GM19035 (cell line): ENCODE data around the gene LRRK2.
A peak's percentile ranks its signal among the peaks of the same experiment; 100 is the strongest.
"Not testable (repeated sequence)": the region's sequence is repeated elsewhere in the genome, so short reads cannot be mapped to it uniquely, and the experiment has no call there.

Experiments used
- ATAC-seq: cut with Tn5 transposase; IDR thresholded peaks from one replicate; pipeline ENCODE4 v1.9.1; 2021; ENCODE audit not compliant: unreplicated experiment

Gene LRRK2

DNA sequence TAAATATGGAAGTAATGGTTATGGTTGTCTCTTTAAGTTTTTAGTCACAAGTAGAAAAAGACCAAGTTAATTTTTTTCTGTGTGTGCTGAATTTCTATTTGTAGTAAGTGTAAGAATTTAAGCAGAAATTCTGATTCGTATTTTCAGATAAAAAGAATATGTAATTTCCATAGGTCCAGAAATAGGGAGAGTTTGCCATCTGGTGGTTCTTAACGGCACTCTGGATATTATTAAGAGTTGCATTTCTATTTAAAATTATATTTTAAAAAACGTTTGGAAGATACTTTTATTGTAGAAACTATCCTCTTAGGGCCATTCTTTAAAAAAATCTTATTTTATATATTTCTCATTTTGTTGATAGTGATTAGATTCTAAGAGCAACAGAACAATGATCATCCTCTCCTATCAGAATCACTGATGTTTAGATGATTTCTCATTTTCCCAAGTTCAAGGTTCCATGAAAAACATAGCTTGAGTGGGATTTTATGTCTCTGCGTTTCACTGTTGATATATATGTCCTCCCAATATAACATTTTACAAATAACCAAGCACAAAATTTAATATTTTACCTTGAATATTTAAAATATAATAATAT, 88.3 kb downstream of the LRRK2 start:
- ATAC-seq = no peak

- peak; percentile 76 for ATAC-seq
These were observed 89.1 kb downstream of the LRRK2 start for GRCh38 chr12:40313928-40314327.

- no peak for ATAC-seq
These were observed 90.1 kb downstream of the LRRK2 start for GRCh38 chr12:40314927-40315326.

GRCh38 chr12:40315375-40315774, 90.6 kb downstream of the LRRK2 start:
- no peak for ATAC-seq

DNA sequence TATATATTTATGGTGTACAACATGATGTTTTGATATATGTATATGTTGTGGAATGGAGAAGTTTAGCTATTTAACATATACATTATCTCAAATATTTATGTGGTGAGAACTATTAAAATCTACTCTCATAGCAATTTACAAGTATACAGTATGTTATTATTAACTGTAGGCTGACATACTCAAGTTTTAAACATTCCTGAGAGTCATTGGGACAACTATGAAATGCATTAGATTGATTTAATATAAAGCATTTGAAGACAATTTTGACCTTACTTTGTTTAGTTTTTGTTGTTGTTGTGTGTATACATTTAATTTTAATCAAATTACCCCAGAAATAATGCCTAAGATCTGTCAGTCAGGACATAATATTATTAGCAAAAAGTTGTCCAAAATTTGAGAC, 99.5 kb downstream of the LRRK2 start:
- ATAC-seq = no peak

- no peak for ATAC-seq
These were observed 100.7 kb downstream of the LRRK2 start for GRCh38 chr12:40325349-40325960.

GRCh38 chr12:40327535-40327934, 102.7 kb downstream of the LRRK2 start:
- ATAC-seq = no peak

DNA sequence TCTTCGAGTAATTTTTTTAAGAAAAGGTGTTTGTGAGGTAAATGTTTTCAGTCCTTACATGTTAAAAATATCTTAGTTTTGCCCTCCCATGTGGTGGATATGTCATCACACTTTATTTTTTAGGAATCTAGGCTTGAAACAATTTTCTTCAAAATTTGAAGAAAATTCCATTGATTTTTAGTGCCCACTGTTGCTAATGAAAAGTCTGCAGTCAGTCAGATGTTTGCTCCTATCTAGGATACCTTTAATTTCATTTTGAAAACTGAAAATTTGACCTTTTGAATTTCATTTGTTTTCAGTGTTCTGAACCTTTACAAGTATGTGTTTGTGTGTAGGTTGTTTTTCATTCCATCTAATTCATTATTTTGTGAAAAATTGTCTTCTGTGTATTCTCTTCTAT, 105.4 kb downstream of the LRRK2 start:
- no peak for ATAC-seq

DNA sequence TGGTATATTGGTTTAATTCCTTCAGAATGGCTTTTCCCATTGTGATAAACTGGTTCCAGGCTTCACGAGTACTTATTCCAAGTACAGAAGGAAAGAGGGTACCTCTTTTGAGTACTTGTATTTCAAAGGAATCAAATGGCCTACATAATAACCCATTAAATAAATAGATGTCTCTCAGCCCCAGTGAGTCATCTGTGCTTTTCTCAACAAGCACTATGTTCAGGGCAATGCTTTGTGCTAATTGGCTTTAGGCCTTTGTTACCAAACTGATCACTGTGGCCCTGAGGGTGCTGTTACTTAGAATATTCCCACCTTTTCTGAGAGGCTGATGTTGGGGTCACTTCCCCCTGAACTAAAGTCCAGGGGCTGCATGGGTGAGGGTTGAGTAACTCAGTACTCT, 107.1 kb downstream of the LRRK2 start:
- ATAC-seq = no peak

DNA sequence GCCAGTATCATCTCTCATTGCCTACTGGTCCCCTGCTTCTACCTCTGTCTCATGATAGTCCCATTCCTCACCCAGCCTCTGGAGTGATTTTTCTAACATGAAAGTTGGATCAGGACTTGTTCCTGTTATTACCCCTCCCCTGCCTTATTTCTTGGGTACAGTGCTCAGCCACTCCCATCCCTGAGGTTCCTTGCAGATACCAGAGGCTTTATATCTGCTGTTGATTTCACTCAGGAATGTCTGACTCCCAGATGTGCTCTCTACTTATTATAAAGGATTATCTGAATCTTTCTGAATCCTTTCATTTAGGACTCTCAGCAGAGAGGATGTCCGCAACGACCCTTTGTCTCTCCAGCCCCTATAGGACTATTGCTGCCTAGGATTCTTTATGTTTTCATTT, 111.2 kb downstream of the LRRK2 start:
- ATAC-seq = no peak

DNA sequence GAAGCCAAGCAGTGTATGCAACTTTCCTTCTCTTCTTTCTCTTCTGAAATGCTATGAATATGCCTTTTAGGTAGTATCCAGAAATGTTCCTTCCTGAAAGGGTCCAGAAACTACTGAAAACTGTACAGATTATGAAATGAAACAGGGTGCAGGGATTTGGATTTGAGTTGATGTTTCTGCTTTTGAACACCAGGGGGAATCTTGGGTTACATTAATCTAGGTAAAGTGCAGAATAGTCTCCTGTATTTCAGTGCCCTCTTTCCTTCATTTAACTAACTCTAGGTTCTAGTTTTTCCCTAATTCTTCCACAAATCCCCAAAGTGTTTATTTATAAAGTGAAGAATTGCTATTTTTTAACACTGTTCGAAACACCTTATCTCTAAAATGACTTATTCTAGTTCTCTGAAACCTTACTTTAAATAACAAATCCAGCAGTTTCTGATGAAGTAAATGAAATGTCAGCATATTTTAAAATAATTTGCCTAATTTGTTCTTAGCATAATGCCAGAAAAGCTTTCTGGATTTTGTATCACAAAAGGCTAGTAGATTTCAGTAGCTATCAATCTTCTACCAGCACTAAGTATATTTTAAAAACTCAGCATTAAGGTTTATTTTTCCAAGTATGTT, 111.9 kb downstream of the LRRK2 start:
- ATAC-seq = peak; percentile 69

GRCh38 chr12:40338071-40338470, 113.3 kb downstream of the LRRK2 start:
- no peak for ATAC-seq

DNA sequence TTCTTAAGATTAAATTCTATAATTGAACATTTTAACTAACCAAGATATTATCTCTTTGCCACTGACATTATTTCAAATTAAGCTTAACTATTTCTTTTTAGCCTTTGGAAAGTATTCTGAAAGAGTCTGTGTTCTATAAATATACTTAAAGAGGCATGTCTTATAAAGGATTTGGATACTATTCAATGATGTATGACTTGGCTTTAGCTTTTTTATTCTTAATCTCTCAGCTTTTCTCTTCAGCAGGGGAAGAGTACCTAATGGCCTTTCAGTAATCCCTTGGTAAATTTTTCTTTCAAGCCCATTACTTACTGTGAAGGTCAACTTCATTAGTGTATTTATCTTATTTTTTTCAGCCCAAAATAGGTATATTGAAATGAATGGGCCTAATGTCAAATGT, 113.8 kb downstream of the LRRK2 start:
- ATAC-seq = no peak

GRCh38 chr12:40342010-40342409, 117.2 kb downstream of the LRRK2 start:
- peak; percentile 86 for ATAC-seq

- ATAC-seq = no peak
These were observed 118.3 kb downstream of the LRRK2 start for GRCh38 chr12:40343124-40343523.

GRCh38 chr12:40344312-40344711, 119.5 kb downstream of the LRRK2 start:
- ATAC-seq = no peak

GRCh38 chr12:40351976-40352375, 127.2 kb downstream of the LRRK2 start:
- no peak for ATAC-seq

- peak; percentile 56 for ATAC-seq
These were observed 150.3 kb downstream of the LRRK2 start for GRCh38 chr12:40375076-40375475.

DNA sequence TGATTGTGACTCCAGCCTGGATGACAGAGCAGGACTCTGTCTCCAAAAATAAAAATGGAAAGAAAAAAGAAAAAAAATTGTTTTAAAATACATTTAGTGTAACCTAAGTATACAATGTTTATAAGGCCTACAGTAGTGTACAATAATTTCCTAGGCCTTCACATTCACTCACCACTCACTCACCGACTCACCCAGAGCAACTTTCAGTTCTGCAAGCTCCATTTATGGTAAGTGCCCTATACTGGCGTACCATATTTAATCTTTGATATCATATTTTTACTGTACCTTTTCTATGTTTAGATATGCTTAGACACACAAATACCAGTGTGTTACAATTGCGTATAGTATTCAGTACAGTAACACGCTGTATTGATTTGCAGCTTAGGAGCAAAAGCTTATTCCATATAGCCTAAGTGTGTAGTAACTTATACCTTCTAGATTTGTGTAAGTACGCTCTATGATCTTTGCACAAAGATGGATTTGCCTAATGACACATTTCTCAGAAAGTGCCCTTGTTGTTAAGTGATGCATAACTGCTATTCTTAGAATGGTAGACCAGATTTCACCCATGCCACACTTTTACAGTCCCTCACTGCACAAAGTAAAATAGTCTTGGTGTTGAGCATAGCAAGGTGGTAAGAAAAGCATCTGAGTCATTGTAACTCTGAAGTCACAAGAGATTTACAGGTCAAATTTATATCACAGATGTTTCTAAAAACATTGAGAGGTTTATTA, 151.9 kb downstream of the LRRK2 start:
- no peak for ATAC-seq

DNA sequence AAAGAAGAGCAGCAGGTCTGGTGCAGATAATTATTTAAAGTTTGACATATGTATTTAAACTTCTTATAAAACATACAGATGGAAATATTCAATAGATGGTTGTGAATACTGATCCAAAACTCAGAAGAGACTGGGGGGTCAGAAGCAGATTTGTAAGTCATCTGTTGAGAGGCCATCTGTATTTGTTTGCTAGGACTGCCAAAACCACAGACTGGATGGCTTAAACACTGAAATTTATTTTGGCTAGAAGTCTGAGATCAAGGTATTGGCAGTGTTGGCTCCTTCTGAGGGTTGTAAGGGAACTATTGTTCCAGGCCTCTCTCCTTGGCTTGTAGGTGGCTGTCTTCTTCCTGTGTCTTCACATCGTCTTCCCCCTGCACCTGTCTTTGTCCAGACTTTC, 153.9 kb downstream of the LRRK2 start:
- ATAC-seq = no peak

DNA sequence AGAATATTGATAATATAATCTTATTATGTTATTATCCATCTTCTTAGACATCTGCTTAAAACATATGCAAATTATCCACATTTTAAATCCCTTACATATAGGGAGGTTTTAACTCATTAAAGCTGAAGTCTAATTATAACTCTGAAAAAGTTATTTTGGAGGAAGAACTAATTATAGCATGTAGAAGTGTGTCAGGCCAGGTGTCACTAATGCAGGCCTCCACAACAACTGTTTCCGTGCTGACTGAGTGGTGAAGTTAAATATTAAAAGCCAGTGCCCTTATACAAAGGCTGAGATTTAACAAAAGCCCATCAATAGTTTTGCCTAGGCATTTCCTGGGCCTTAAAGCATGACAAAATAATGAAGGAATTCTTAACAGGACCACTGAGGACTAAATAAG, 157.4 kb downstream of the LRRK2 start:
- peak; percentile 53 for ATAC-seq

- ATAC-seq = not testable (repeated sequence)
These were observed 162.5 kb downstream of the LRRK2 start for GRCh38 chr12:40387279-40387678.
